Lower lobe of right lung (tissue), 2 donors: ENCODE results near the gene PIP5K1B. TPM values are rescaled to one million over a fixed set of nuclear protein-coding genes. Genes with fewer than 3 reads are reported as not detected.

Source experiments
- ATAC-seq, 2 donors: fragments of 200-7000 bp; cut with Tn5 transposase; one replicate each; pipeline ENCODE4 v1.9.1; 2020 to 2022; ENCODE audit warnings: mild to moderate bottlenecking in 2 of 2, moderate library complexity in 2 of 2
- DNase-seq: peaks from one replicate; pipeline ENCODE4 v3.0.0-alpha.2; 2020
- H3K27ac ChIP-seq: fragments of 200-600 bp; one replicate; pipeline ENCODE4 v1.8.0; 2022
- H3K27me3 ChIP-seq: fragments of 200-600 bp; one replicate; pipeline ENCODE4 v1.8.0; 2022; ENCODE audit warnings: low read depth
- H3K36me3 ChIP-seq: fragments of 200-600 bp; one replicate; pipeline ENCODE4 v1.8.0; 2022; ENCODE audit warnings: mild to moderate bottlenecking
- H3K4me1 ChIP-seq: fragments of 200-600 bp; one replicate; pipeline ENCODE4 v1.8.0; 2022
- H3K4me3 ChIP-seq: fragments of 200-600 bp; one replicate; pipeline ENCODE4 v1.8.0; 2022; ENCODE audit warnings: mild to moderate bottlenecking
- H3K9me3 ChIP-seq: fragments of 200-600 bp; one replicate; pipeline ENCODE4 v1.8.0; 2022
- CTCF ChIP-seq: fragments of 200-600 bp; IDR thresholded peaks from one replicate; pipeline ENCODE4 v1.8.0; 2022; ENCODE audit warnings: antibody characterized with exemption, mild to moderate bottlenecking
- intact Hi-C: fragments of 100-400 bp; cut with DNase I; formaldehyde crosslinking; loops from one replicate; pipeline ENCODE4 v1.11.0; 2022
- total RNA-seq: library from RNA; stranded (reverse); fragmentation: NEBNext Ultra II Directional; extraction: Animal tissue kit (Norgen Biotek cat#: 25700); gene quantifications from one replicate; pipeline ENCODE4 v1.2.1, GENCODE V29; 2021
- donor health status: DM: no; HTN: yes; CAD: no; lungs with severe emphysema.

PIP5K1B gene
- total RNA-seq, 1 donor from 2014 or later: 35.9 TPM

- Histone ChIP-seq H3K4me1 (no peaks in the 10 kb centered on the region), H3K27ac (no peak overlapping the region), H3K27me3 (no peaks in the 10 kb centered on the region), H3K36me3 (no peaks in the 10 kb centered on the region), H3K9me3 (no peaks in the 10 kb centered on the region), H3K4me3 (no peak overlapping the region)
- TF ChIP-seq CTCF: no peak
- DNase-seq: no peak
- no peak for ATAC-seq
- intact Hi-C loops: no loop called here
Measured at GRCh38 chr9:68769852-68770251, 64.8 kb downstream of the PIP5K1B start.

GRCh38 chr9:68771376-68771775, 66.3 kb downstream of the PIP5K1B start:
- Histone ChIP-seq H3K9me3 (no peaks in the 10 kb centered on the region), H3K36me3 (no peaks in the 10 kb centered on the region), H3K4me1 (no peaks in the 10 kb centered on the region), H3K27me3 (no peaks in the 10 kb centered on the region), H3K4me3 (no peak overlapping the region), H3K27ac (no peak overlapping the region)
- TF ChIP-seq CTCF: no peak
- no peak for ATAC-seq
- DNase-seq: no peak
- intact Hi-C loops: no loop called here

GRCh38 chr9:68775003-68775730, 70.1 kb downstream of the PIP5K1B start:
- Histone ChIP-seq H3K27me3 (no peaks in the 10 kb centered on the region), H3K27ac (no peak overlapping the region), H3K9me3 (no peaks in the 10 kb centered on the region), H3K4me1 (peaks cover 11% of the 10 kb centered on the region), H3K36me3 (no peaks in the 10 kb centered on the region), H3K4me3 (no peak overlapping the region)
- ATAC-seq (no peak), DNase-seq (no peak)
- TF ChIP-seq CTCF: no peak
- intact Hi-C loops: no loop called here

- intact Hi-C loops: no loop called here
- ATAC-seq: no peak
Measured at GRCh38 chr9:68777070-68777763, 72.2 kb downstream of the PIP5K1B start.

GRCh38 chr9:68778635-68779034, 73.6 kb downstream of the PIP5K1B start:
- intact Hi-C loops: no loop called here
- H3K9me3 ChIP-seq: no peaks in the 10 kb centered on the region
- H3K27me3 ChIP-seq: no peaks in the 10 kb centered on the region
- peak overlapping the region; percentile 94 for H3K27ac ChIP-seq
- DNase-seq (no peak), ATAC-seq (no peak)
- H3K36me3 ChIP-seq: no peaks in the 10 kb centered on the region
- H3K4me3 ChIP-seq: no peak overlapping the region
- peaks cover 42% of the 10 kb centered on the region for H3K4me1 ChIP-seq
- no peak for TF ChIP-seq CTCF

More at GRCh38 chr9:68777070-68777763, 72.2 kb downstream of the PIP5K1B start:
- Histone ChIP-seq H3K4me1 (peaks cover 28% of the 10 kb centered on the region), H3K9me3 (no peaks in the 10 kb centered on the region), H3K4me3 (no peak overlapping the region), H3K27me3 (no peaks in the 10 kb centered on the region), H3K36me3 (no peaks in the 10 kb centered on the region), H3K27ac (no peak overlapping the region)
- no peak for DNase-seq
- no peak for TF ChIP-seq CTCF
